SK-N-SH (cell line): ENCODE measurements around the gene ACTN4. TPM values are rescaled to one million over a fixed set of nuclear protein-coding genes. Genes with fewer than 3 reads are reported as not detected.

Experiments
- CTCF ChIA-PET: fragments of 300-600, 350-600 bp; formaldehyde crosslinking; extraction: SDS; loops from one replicate; lab custom pipeline; 2021; lab: Yijun Ruan, JAX
- POLR2A ChIA-PET: fragments of 350-600 bp; sonication (Branson Sonifier 250); formaldehyde crosslinking; extraction: SDS; loops from one replicate; lab custom pipeline; 2020; ENCODE audit warnings: antibody characterized with exemption, inconsistent platforms; lab: Yijun Ruan, JAX
- DNase-seq: peaks from one replicate; pipeline ENCODE4 v3.0.0; 2012
- H2AFZ ChIP-seq: fragments of 200-600 bp; sonication (generic); 2 replicates; pipeline ENCODE4 v1.8.1; 2016; ENCODE audit warnings: antibody characterized with exemption, mild to moderate bottlenecking, low read depth
- H3F3A ChIP-seq: fragments of 200-600 bp; sonication (generic); replicated peaks from 2 replicates; pipeline ENCODE3; 2016; ENCODE audit warnings: antibody characterized with exemption, mild to moderate bottlenecking; ENCODE audit not compliant: insufficient read depth
- H3K27ac ChIP-seq, 2 experiments: fragments of 200-500 bp in 1 of 2; fragments of 200-600 bp in 1 of 2; sonication (Bioruptor generic) in 1 of 2; sonication (generic), shearing (Covaris generic) in 1 of 2; 2 replicates each; pipeline versions ENCODE4 v1.5.1 to v1.6.1; 2014 to 2016; ENCODE audit warnings: low read depth in 2 of 2, inconsistent platforms in 1 of 2, low read length in 1 of 2, mild to moderate bottlenecking in 1 of 2, mixed read lengths in 1 of 2
- H3K27me3 ChIP-seq: fragments of 200-600 bp; sonication (generic), shearing (Covaris generic); 2 replicates; pipeline ENCODE4 v1.6.1; 2016; ENCODE audit warnings: mixed run types; ENCODE audit not compliant: insufficient read depth
- H3K36me3 ChIP-seq, 2 experiments: fragments of 200-500 bp in 1 of 2; fragments of 200-600 bp in 1 of 2; sonication (Bioruptor generic) in 1 of 2; sonication (generic) in 1 of 2; replicated peaks in 1 of 2; 2 replicates each; pipeline versions ENCODE3 to v1.5.1; 2014 to 2016; ENCODE audit warnings: low read length in 1 of 2, mild to moderate bottlenecking in 1 of 2; ENCODE audit not compliant: insufficient read depth in 2 of 2, control insufficient read depth in 1 of 2
- H3K4me1 ChIP-seq, 2 experiments: fragments of 200-500 bp in 1 of 2; fragments of 200-600 bp in 1 of 2; sonication (Bioruptor generic) in 1 of 2; sonication (generic), shearing (Covaris generic) in 1 of 2; 2 replicates each; pipeline versions ENCODE4 v1.5.1 to v1.6.1; 2014 to 2016; ENCODE audit warnings: low read depth in 1 of 2, low read length in 1 of 2, mixed run types in 1 of 2; ENCODE audit not compliant: insufficient read depth in 2 of 2, control insufficient read depth in 1 of 2
- H3K4me2 ChIP-seq: fragments of 200-600 bp; sonication (generic), shearing (Covaris generic); 2 replicates; pipeline ENCODE4 v1.6.1; 2017; ENCODE audit warnings: mixed run types
- H3K4me3 ChIP-seq, 2 experiments: fragments of 200-500 bp in 1 of 2; fragments of 200-600 bp in 1 of 2; sonication (Bioruptor generic) in 1 of 2; sonication (generic), shearing (Covaris generic) in 1 of 2; 2 replicates each; pipeline versions ENCODE4 v1.5.1 to v1.8.1; 2014 to 2016; ENCODE audit warnings: low read depth in 2 of 2, inconsistent platforms in 1 of 2, low read length in 1 of 2, mild to moderate bottlenecking in 1 of 2, mixed read lengths in 1 of 2, moderate library complexity in 1 of 2
- H3K79me2 ChIP-seq: fragments of 200-600 bp; sonication (generic); 2 replicates; pipeline ENCODE4 v1.8.1; 2017; ENCODE audit warnings: mild to moderate bottlenecking; ENCODE audit not compliant: insufficient read depth
- H3K9ac ChIP-seq: fragments of 200-600 bp; sonication (generic); 2 replicates; pipeline ENCODE4 v1.6.1; 2017; ENCODE audit warnings: mixed run types
- H3K9me2 ChIP-seq: fragments of 200-600 bp; sonication (generic); 2 replicates; pipeline ENCODE4 v1.6.1; 2017; ENCODE audit warnings: mixed run types
- H3K9me3 ChIP-seq: fragments of 200-600 bp; sonication (generic); 2 replicates; pipeline ENCODE4 v1.6.1; 2017; ENCODE audit warnings: mixed run types, mild to moderate bottlenecking, moderate library complexity
- H4K20me1 ChIP-seq: fragments of 200-600 bp; sonication (generic); 2 replicates; pipeline ENCODE4 v1.6.1; 2017; ENCODE audit warnings: mild to moderate bottlenecking, mixed run types; ENCODE audit not compliant: insufficient read depth
- CHD2 ChIP-seq: fragments of 150-350 bp; IDR thresholded peaks from 2 replicates; pipeline ENCODE4 v1.6.1; 2018; ENCODE audit warnings: low read length; ENCODE audit not compliant: partially characterized antibody
- CTCF ChIP-seq: fragments of 200-600 bp; sonication (generic); IDR thresholded peaks from 2 replicates; pipeline ENCODE4 v1.6.1; 2017; ENCODE audit warnings: antibody characterized with exemption, mild to moderate bottlenecking, moderate library complexity
- EP300 ChIP-seq, 2 experiments: IDR thresholded peaks; 2 replicates each; pipeline versions ENCODE4 v1.4.0 to v1.6.1; 2012; ENCODE audit warnings: borderline replicate concordance in 1 of 2, low read depth in 1 of 2, low read length in 1 of 2
- EZH2phosphoT487 ChIP-seq: fragments of 200-600 bp; sonication (generic); IDR thresholded peaks from 2 replicates; pipeline ENCODE4 v1.6.1; 2017; ENCODE audit warnings: low read depth, mixed run types, mild to moderate bottlenecking, antibody characterized with exemption, moderate library complexity, borderline replicate concordance
- GABPA ChIP-seq: IDR thresholded peaks from 2 replicates; pipeline ENCODE4 v1.4.0; 2012; ENCODE audit warnings: low read depth, mild to moderate bottlenecking
- GATA2 ChIP-seq: sonication (generic); formaldehyde crosslinking; IDR thresholded peaks from 2 replicates; pipeline ENCODE4 v1.5.0; 2020; ENCODE audit warnings: mild to moderate bottlenecking, missing genetic modification reagents
- IRF3 ChIP-seq: fragments of 150-350 bp; IDR thresholded peaks from 2 replicates; pipeline ENCODE4 v1.6.1; 2016; ENCODE audit warnings: mild to moderate bottlenecking, low read depth, low read length
- JUND ChIP-seq: IDR thresholded peaks from 2 replicates; pipeline ENCODE4 v1.4.0; 2012
- MAX ChIP-seq: IDR thresholded peaks from 2 replicates; pipeline ENCODE4 v1.4.0; 2012; ENCODE audit warnings: low read depth
- MEF2A ChIP-seq: IDR thresholded peaks from 2 replicates; pipeline ENCODE4 v1.4.0; 2012; ENCODE audit warnings: low read depth, borderline replicate concordance
- NFIC ChIP-seq: IDR thresholded peaks from 2 replicates; pipeline ENCODE4 v1.4.0; 2012; ENCODE audit warnings: borderline replicate concordance
- PBX3 ChIP-seq: IDR thresholded peaks from 2 replicates; pipeline ENCODE4; 2012
- POLR2AphosphoS5 ChIP-seq: IDR thresholded peaks from 2 replicates; pipeline ENCODE4 v1.6.1; 2012; ENCODE audit warnings: low read depth, low read length
- REST ChIP-seq: IDR thresholded peaks from 2 replicates; pipeline ENCODE4 v1.6.1; 2012; ENCODE audit warnings: mild to moderate bottlenecking, low read depth, low read length, moderate library complexity
- RFX5 ChIP-seq: IDR thresholded peaks from 2 replicates; pipeline ENCODE4 v1.6.1; 2012; ENCODE audit warnings: mild to moderate bottlenecking, improper control_type of control experiment, low read length
- SIN3A ChIP-seq: IDR thresholded peaks from 2 replicates; pipeline ENCODE4 v1.6.1; 2012; ENCODE audit warnings: low read depth, mild to moderate bottlenecking, low read length, moderate library complexity, borderline replicate concordance
- TCF12 ChIP-seq: IDR thresholded peaks from 2 replicates; pipeline ENCODE4 v1.4.0; 2012
- TEAD4 ChIP-seq: IDR thresholded peaks from 2 replicates; pipeline ENCODE4 v1.4.0; 2012; ENCODE audit warnings: mild to moderate bottlenecking, borderline replicate concordance; ENCODE audit not compliant: insufficient read depth
- YY1 ChIP-seq: IDR thresholded peaks from 2 replicates; pipeline ENCODE4 v1.4.0; 2012; ENCODE audit warnings: low read depth, mild to moderate bottlenecking
- ZBTB33 ChIP-seq: IDR thresholded peaks from 2 replicates; pipeline ENCODE4 v1.4.0; 2012; ENCODE audit warnings: low read depth, borderline replicate concordance
- WGBS: methylation state at CpG from one replicate; pipeline ENCODE4 v1.1.6; 2017; ENCODE audit warnings: low lambda C conversion rate; 5-methylcytosine and 5-hydroxymethylcytosine counted together
- polyA plus RNA-seq, 3 experiments: library from polyadenylated mRNA; depleted of rRNA; stranded (reverse); fragments of >200 nt; gene quantifications; 2 replicates each; pipeline ENCODE4 v1.2.3, GENCODE V29; 2012

Gene ACTN4
- polyA plus RNA-seq, 1 of the 3 experiments (the other 2 are of a cell fraction) = 598 TPM

GRCh38 chr19:38632476-38633213, 14.8 kb upstream of the ACTN4 start:
- Histone ChIP-seq H3K4me1 (no peaks in the 10 kb centered on the region), H3K4me2 (no peak overlapping the region), H3K36me3 (peaks cover 24 to 45% of the 10 kb centered on the region in 2 experiments), H3K27me3 (no peaks in the 10 kb centered on the region), H3K4me3 (no peak overlapping the region), H3F3A (peaks cover 5% of the 10 kb centered on the region), H2AFZ (no peak overlapping the region), H3K9ac (no peak overlapping the region), H3K9me3 (no peaks in the 10 kb centered on the region), H3K79me2 (peaks cover 5% of the 10 kb centered on the region; the same call in 1 of the 2 replicates), H4K20me1 (no peaks in the 10 kb centered on the region), H3K9me2 (no peaks in the 10 kb centered on the region), H3K27ac (no peak overlapping the region)
- CTCF ChIA-PET = interaction anchor here (8.7 kb wide), 1 partner anchor 117 kb away, joined by 73 read pairs; no protein-coding TSS in a partner anchor
- no peak for TF ChIP-seq RFX5
- TF ChIP-seq GATA2 (CRISPR knock-in tag) = no peak
- no peak for TF ChIP-seq CHD2
- no peak for TF ChIP-seq POLR2AphosphoS5
- no peak for TF ChIP-seq JUND
- TF ChIP-seq ZBTB33 = no peak
- no peak for TF ChIP-seq SIN3A
- TF ChIP-seq TCF12 = no peak
- TF ChIP-seq CTCF = no peak
- TF ChIP-seq TEAD4 = no peak
- TF ChIP-seq EZH2phosphoT487 = no peak
- no peak for TF ChIP-seq NFIC
- no peak for TF ChIP-seq IRF3
- TF ChIP-seq MEF2A = no peak
- no peak for TF ChIP-seq REST
- no peak for TF ChIP-seq MAX
- TF ChIP-seq YY1 = no peak
- no peak for TF ChIP-seq EP300 (IDR thresholded peaks at IDR 0.05; ENCODE audit: borderline replicate concordance in 1 of 2, low read depth in 1 of 2, low read length in 1 of 2)
- no peak for TF ChIP-seq GABPA
- no peak for TF ChIP-seq PBX3
- POLR2A ChIA-PET = interaction anchor here (1.2 kb wide), 1 partner anchor 13 kb away, joined by 3 read pairs; the partner anchor contains the start of gene EIF3K
- no peak for DNase-seq
- 93% methylated on average over 9 of the region's 16 CpGs for WGBS
